MM.1S (cell line): ENCODE measurements around the gene GALE.

Source experiments
- EZH2phosphoT487 ChIP-seq: fragments of 300-600 bp; sonication (generic); IDR thresholded peaks from 2 replicates; pipeline ENCODE4 v1.6.1; 2018; ENCODE audit warnings: antibody characterized with exemption, low read length
- TF ChIP-seq, protein P1 (sequence below): fragments of 300-600 bp; sonication (generic); IDR thresholded peaks from 2 replicates; pipeline ENCODE4 v1.5.1; 2016; ENCODE audit warnings: antibody characterized with exemption, low read length, mixed read lengths

DNA sequence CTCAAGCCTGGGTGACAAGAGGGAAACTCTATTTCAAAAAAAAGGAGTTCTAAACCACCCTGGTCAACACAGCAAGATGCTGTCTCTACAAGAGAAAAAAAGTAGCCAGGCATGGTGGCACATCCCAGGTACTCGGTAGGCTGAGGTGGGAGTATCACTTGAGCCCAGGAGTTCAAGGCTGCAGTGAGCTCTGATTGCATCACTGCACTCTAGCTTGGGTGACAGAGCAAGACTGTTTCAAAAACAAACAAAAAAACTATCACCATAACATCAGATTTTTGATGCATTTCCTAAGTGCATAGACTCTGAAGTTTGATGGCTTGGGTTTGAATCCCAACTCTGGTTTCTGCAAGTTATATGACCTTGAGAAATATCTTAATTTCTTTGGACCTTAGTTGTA, 47.6 kb downstream of the GALE start:
- TF ChIP-seq EZH2phosphoT487, result no peak
- TF ChIP-seq, protein P1, sequence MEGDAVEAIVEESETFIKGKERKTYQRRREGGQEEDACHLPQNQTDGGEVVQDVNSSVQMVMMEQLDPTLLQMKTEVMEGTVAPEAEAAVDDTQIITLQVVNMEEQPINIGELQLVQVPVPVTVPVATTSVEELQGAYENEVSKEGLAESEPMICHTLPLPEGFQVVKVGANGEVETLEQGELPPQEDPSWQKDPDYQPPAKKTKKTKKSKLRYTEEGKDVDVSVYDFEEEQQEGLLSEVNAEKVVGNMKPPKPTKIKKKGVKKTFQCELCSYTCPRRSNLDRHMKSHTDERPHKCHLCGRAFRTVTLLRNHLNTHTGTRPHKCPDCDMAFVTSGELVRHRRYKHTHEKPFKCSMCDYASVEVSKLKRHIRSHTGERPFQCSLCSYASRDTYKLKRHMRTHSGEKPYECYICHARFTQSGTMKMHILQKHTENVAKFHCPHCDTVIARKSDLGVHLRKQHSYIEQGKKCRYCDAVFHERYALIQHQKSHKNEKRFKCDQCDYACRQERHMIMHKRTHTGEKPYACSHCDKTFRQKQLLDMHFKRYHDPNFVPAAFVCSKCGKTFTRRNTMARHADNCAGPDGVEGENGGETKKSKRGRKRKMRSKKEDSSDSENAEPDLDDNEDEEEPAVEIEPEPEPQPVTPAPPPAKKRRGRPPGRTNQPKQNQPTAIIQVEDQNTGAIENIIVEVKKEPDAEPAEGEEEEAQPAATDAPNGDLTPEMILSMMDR, result no peak
